Panc1 (cell line): ENCODE data around the gene IFITM2. TPM values are rescaled to one million over a fixed set of nuclear protein-coding genes. Genes with fewer than 3 reads are reported as not detected.

Experiments used
- ATAC-seq: fragments of 200-7000 bp; cut with Tn5 transposase; 2 replicates; pipeline ENCODE4 v1.9.1; 2020; ENCODE audit warnings: mild to moderate bottlenecking, moderate library complexity
- BruUV-seq: library from RNA; stranded (reverse); fragments of 400-500 nt; replicated peaks from 2 replicates; lab custom pipeline; 2021; lab: Mats Ljungman, UMichigan
- CTCF ChIA-PET: fragments of 300-600 bp; sonication (Branson Sonifier 250); formaldehyde crosslinking; loops from one replicate; lab custom pipeline; 2022; ENCODE audit warnings: antibody characterized with exemption; lab: Charles Lee
- POLR2A ChIA-PET: fragments of 300-600 bp; sonication (Branson Sonifier 250); formaldehyde crosslinking; loops from one replicate; lab custom pipeline; 2022; ENCODE audit warnings: antibody characterized with exemption; lab: Charles Lee
- DNase-seq: peaks from one replicate; pipeline ENCODE4 v3.0.0-alpha.2; 2010; ENCODE audit warnings: low read depth, low spot score
- H3K27ac ChIP-seq: 2 replicates; pipeline ENCODE4 v1.5.1; 2011; ENCODE audit warnings: mild to moderate bottlenecking, low read length, inconsistent platforms
- H3K27me3 ChIP-seq: fragments of 200-500 bp; sonication (Bioruptor generic); 2 replicates; pipeline ENCODE4 v1.6.0; 2014; ENCODE audit warnings: low read length, inconsistent platforms; ENCODE audit not compliant: control insufficient read depth, insufficient read depth
- H3K36me3 ChIP-seq: fragments of 200-500 bp; sonication (Bioruptor generic); 2 replicates; pipeline ENCODE4 v1.5.1; 2014; ENCODE audit warnings: inconsistent platforms, mild to moderate bottlenecking, low read length, moderate library complexity; ENCODE audit not compliant: control insufficient read depth, insufficient read depth
- H3K4me1 ChIP-seq: 2 replicates; pipeline ENCODE4 v1.5.1; 2011; ENCODE audit warnings: inconsistent platforms, mild to moderate bottlenecking, low read length, moderate library complexity; ENCODE audit not compliant: control insufficient read depth, insufficient read depth
- H3K4me3 ChIP-seq, 2 experiments: 2 replicates each; pipeline ENCODE4 v1.5.1; 2011 to 2012; ENCODE audit warnings: low read depth in 2 of 2, low read length in 2 of 2, mild to moderate bottlenecking in 2 of 2, inconsistent platforms in 1 of 2, moderate library complexity in 1 of 2
- H3K9me3 ChIP-seq: fragments of 200-500 bp; sonication (Bioruptor generic); 2 replicates; pipeline ENCODE4 v1.5.1; 2014; ENCODE audit warnings: low read depth, mild to moderate bottlenecking, inconsistent platforms, low read length, moderate library complexity; ENCODE audit not compliant: control insufficient read depth, insufficient read depth
- POLR2AphosphoS5 ChIP-seq: IDR thresholded peaks from 2 replicates; pipeline ENCODE4 v1.6.1; 2012; ENCODE audit warnings: mild to moderate bottlenecking, low read depth, low read length, moderate library complexity
- SIN3A ChIP-seq: IDR thresholded peaks from 2 replicates; pipeline ENCODE4 v1.6.1; 2012; ENCODE audit warnings: low read depth, mild to moderate bottlenecking, low read length, moderate library complexity, borderline replicate concordance; ENCODE audit not compliant: insufficient read depth
- TCF7L2 ChIP-seq: IDR thresholded peaks from 2 replicates; pipeline ENCODE4 v1.6.1; 2011; ENCODE audit warnings: mild to moderate bottlenecking, low read depth, low read length, inconsistent platforms
- in situ Hi-C: cut with HindIII; loops from 2 replicates; pipeline ENCODE4 v1.10.0; 2016; ENCODE audit warnings: low sequenced_read_pairs, low pct_unique_long_range_greater_than_20kb
- intact Hi-C: fragments of 100-400 bp; cut with micrococcal nuclease; formaldehyde crosslinking; loops from one replicate; pipeline ENCODE4 v1.10.0; 2022; ENCODE audit not compliant: unreplicated experiment
- total RNA-seq: library from RNA; stranded (reverse); gene quantifications from one replicate; pipeline ENCODE4 v1.2.1, GENCODE V29; 2021; ENCODE audit not compliant: unreplicated experiment
- TF ChIP-seq, protein P1 (sequence below): fragments of 450-650 bp; IDR thresholded peaks from 2 replicates; pipeline ENCODE4 v1.5.1; 2017; ENCODE audit warnings: mild to moderate bottlenecking
- TF ChIP-seq, protein P2 (sequence below), 2 experiments: IDR thresholded peaks; 2 replicates each; pipeline ENCODE4 v1.6.1; 2011 to 2012; ENCODE audit warnings: low read depth in 2 of 2, control low read depth in 1 of 2, low read length in 1 of 2, mild to moderate bottlenecking in 1 of 2, moderate library complexity in 1 of 2; ENCODE audit not compliant: insufficient read depth in 1 of 2

Gene IFITM2
- total RNA-seq, 1 experiment from 2014 or later = 183 TPM

DNA sequence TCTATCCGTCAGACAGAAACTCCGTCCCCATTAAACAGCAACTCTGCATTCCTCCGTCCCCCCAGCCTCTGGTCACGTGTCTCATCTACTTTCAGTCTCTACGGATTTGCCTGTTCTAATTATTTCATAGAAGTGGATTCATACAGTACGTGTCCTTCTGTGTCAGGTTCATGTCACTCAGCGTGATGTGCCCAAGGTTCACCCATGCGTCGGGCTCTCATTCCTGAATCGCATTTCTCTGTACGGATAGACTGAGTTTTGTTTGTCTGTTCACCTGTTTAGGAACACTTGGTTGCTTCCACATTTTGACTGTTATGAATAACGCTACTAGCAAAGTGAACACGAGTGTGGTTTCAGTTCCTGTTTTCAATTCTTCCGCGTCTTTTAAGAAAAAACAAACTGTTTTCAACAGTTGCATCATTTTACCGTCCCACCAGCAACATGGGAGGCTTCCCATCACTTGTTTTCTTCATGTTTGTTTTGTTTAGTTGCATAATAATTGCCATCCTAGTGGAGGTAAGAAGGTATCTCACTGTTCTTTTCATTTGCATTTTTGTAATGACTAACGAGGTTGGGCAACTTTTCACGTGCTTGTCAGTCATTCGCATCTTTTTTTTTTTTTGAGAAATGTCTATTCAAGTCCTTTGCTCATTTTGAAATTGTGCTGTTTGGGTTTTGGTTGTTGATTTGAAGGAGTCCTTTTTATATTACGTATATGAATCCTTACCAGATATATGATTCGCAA, 38.3 kb upstream of the IFITM2 start:
- TF ChIP-seq POLR2AphosphoS5 = peak; percentile 7; the same call in 1 of the 2 replicates
- peak; percentile 12; the same call in 1 of the 2 replicates for TF ChIP-seq TCF7L2
- TF ChIP-seq, protein P1, sequence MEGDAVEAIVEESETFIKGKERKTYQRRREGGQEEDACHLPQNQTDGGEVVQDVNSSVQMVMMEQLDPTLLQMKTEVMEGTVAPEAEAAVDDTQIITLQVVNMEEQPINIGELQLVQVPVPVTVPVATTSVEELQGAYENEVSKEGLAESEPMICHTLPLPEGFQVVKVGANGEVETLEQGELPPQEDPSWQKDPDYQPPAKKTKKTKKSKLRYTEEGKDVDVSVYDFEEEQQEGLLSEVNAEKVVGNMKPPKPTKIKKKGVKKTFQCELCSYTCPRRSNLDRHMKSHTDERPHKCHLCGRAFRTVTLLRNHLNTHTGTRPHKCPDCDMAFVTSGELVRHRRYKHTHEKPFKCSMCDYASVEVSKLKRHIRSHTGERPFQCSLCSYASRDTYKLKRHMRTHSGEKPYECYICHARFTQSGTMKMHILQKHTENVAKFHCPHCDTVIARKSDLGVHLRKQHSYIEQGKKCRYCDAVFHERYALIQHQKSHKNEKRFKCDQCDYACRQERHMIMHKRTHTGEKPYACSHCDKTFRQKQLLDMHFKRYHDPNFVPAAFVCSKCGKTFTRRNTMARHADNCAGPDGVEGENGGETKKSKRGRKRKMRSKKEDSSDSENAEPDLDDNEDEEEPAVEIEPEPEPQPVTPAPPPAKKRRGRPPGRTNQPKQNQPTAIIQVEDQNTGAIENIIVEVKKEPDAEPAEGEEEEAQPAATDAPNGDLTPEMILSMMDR = no peak
- TF ChIP-seq SIN3A = 0 out of 2 replicates have a peak, but pooled peaks have one; percentile 5
- ATAC-seq = peak; percentile 51
- ChIA-PET POLR2A (interaction anchor here (0.7 kb wide), 1 partner anchor 90 kb away, joined by 3 read pairs; no protein-coding TSS in a partner anchor), CTCF (interaction anchor here (0.9 to 1.4 kb wide), 2 partner anchors 32 to 178 kb away, joined by 3 read pairs; no protein-coding TSS in a partner anchor)
- H3K27me3 ChIP-seq = no peaks in the 10 kb centered on the region
- DNase-seq = peak; percentile 68
- intact Hi-C loops = no loop called here
- in situ Hi-C loops = no loop called here
- H3K36me3 ChIP-seq = no peaks in the 10 kb centered on the region
- peaks cover 3% of the 10 kb centered on the region; the same call in 1 of the 2 replicates for H3K9me3 ChIP-seq
- H3K27ac ChIP-seq = peak overlapping the region; percentile 77; the same call in 1 of the 2 replicates
- H3K4me1 ChIP-seq = peaks cover 14% of the 10 kb centered on the region
- BruUV-seq = no TSS peak
- peak overlapping the region; percentile 35 to 46 for H3K4me3 ChIP-seq

DNA sequence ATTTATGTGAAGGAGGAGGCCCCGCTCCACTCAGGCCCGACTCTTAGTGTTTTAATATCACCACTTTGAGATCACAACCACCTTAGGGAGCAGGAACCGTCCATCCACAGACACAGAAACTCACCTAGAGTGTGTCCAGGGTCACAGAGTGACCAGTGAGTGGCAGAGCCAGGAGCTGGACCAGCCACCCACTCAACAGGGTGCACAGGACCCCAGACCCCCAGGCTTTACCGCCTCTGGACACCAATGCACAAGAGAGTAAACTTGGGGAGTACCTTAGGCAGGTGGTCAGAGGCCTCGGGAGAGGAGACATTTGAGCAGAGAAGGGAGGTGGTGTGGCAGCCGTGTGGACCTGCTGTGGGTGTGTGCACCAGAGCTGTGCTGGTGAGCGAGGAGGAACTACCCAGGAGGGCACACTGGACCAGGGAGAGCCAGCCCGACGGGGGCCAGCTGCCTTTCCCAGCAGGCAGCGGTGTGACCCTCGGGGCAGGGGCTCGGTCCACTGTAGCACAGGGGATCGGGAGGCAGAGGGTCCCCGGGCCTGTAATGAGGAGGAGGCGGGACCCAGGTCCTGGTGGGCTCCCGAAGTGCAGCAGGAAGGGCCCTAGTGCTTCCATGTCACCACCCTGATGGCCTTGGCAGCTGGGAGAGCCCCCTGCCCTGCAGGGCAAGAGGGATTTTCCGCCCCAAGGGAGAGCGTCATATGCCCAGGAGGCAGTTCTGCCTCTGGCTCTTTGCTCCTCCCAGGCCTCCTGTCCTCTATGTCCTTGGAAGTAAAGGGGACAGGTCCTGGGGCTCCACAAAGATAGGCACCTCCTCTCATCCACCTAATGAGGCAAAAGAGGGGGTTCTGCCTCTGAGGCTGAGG, 36.9 kb upstream of the IFITM2 start:
- no peak for ATAC-seq
- Histone ChIP-seq H3K4me1 (peaks cover 14% of the 10 kb centered on the region), H3K36me3 (no peaks in the 10 kb centered on the region), H3K4me3 (no peak overlapping the region), H3K27me3 (no peaks in the 10 kb centered on the region), H3K9me3 (peaks cover 3% of the 10 kb centered on the region; the same call in 1 of the 2 replicates), H3K27ac (no peak overlapping the region)
- BruUV-seq = no TSS peak
- intact Hi-C loops (no loop called here), in situ Hi-C loops (no loop called here)
- no peak for TF ChIP-seq SIN3A
- TF ChIP-seq, protein P1 = no peak
- no peak for TF ChIP-seq TCF7L2
- no peak for TF ChIP-seq POLR2AphosphoS5
- TF ChIP-seq, protein P2, sequence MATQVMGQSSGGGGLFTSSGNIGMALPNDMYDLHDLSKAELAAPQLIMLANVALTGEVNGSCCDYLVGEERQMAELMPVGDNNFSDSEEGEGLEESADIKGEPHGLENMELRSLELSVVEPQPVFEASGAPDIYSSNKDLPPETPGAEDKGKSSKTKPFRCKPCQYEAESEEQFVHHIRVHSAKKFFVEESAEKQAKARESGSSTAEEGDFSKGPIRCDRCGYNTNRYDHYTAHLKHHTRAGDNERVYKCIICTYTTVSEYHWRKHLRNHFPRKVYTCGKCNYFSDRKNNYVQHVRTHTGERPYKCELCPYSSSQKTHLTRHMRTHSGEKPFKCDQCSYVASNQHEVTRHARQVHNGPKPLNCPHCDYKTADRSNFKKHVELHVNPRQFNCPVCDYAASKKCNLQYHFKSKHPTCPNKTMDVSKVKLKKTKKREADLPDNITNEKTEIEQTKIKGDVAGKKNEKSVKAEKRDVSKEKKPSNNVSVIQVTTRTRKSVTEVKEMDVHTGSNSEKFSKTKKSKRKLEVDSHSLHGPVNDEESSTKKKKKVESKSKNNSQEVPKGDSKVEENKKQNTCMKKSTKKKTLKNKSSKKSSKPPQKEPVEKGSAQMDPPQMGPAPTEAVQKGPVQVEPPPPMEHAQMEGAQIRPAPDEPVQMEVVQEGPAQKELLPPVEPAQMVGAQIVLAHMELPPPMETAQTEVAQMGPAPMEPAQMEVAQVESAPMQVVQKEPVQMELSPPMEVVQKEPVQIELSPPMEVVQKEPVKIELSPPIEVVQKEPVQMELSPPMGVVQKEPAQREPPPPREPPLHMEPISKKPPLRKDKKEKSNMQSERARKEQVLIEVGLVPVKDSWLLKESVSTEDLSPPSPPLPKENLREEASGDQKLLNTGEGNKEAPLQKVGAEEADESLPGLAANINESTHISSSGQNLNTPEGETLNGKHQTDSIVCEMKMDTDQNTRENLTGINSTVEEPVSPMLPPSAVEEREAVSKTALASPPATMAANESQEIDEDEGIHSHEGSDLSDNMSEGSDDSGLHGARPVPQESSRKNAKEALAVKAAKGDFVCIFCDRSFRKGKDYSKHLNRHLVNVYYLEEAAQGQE (IDR thresholded peaks at IDR 0.05; ENCODE audit: insufficient read depth in 1 of 2, low read depth in 2 of 2, low read length in 1 of 2) = no peak
- ChIA-PET CTCF (interaction anchor here (0.6 to 1.3 kb wide), 2 partner anchors 20 to 136 kb away, joined by 3 to 4 read pairs; no protein-coding TSS in a partner anchor), POLR2A (no interaction called here)
- no peak for DNase-seq
